WTC11 (cell line): ENCODE data around the gene TMX4. TPM values are rescaled to one million over a fixed set of nuclear protein-coding genes. Genes with fewer than 3 reads are reported as not detected.

Experiments
- ATAC-seq: fragments of 200-7000 bp; cut with Tn5 transposase; 2 replicates; pipeline ENCODE4 v1.10.0; 2021; ENCODE audit warnings: mild to moderate bottlenecking, moderate library complexity
- CTCF ChIA-PET: fragments of 300-600 bp; sonication (Branson Sonifier 250); formaldehyde crosslinking; loops from one replicate; lab custom pipeline; 2021; ENCODE audit warnings: antibody characterized with exemption; lab: Charles Lee
- POLR2A ChIA-PET: fragments of 350-600 bp; sonication (Branson Sonifier 250); formaldehyde crosslinking; loops from one replicate; lab custom pipeline; 2021; ENCODE audit warnings: antibody characterized with exemption; lab: Charles Lee
- DNase-seq: peaks from one replicate; pipeline ENCODE4 v3.0.0; 2021; ENCODE audit warnings: low spot score
- H3K27ac Mint-ChIP-seq: 2 replicates; pipeline ENCODE4 v1.8.0; 2021; ENCODE audit warnings: mixed read lengths
- H3K27me3 Mint-ChIP-seq: 2 replicates; pipeline ENCODE4 v1.8.0; 2021; ENCODE audit warnings: low read depth, mild to moderate bottlenecking, moderate library complexity, mixed read lengths
- H3K36me3 Mint-ChIP-seq: 2 replicates; pipeline ENCODE4 v1.8.0; 2021; ENCODE audit warnings: mixed read lengths
- H3K4me1 Mint-ChIP-seq: 2 replicates; pipeline ENCODE4 v1.8.0; 2022; ENCODE audit warnings: mixed read lengths
- H3K4me3 Mint-ChIP-seq: 2 replicates; pipeline ENCODE4 v1.8.0; 2021; ENCODE audit warnings: mild to moderate bottlenecking, moderate library complexity, mixed read lengths
- H3K9me3 Mint-ChIP-seq: 2 replicates; pipeline ENCODE4 v1.8.0; 2021; ENCODE audit warnings: mixed read lengths
- ATF2 ChIP-seq: sonication (generic); formaldehyde crosslinking; IDR thresholded peaks from 2 replicates; pipeline ENCODE4 v1.8.1; 2022; ENCODE audit warnings: low read depth, missing genetic modification reagents, borderline replicate concordance
- ATF3 ChIP-seq: sonication (generic); formaldehyde crosslinking; conservative IDR thresholded peaks from 2 replicates; pipeline ENCODE4 v1.8.1; 2022; ENCODE audit warnings: mild to moderate bottlenecking, missing genetic modification reagents
- E2F1 ChIP-seq: sonication (generic); formaldehyde crosslinking; IDR thresholded peaks from 2 replicates; pipeline ENCODE4 v1.8.0; 2022; ENCODE audit warnings: mild to moderate bottlenecking, missing genetic modification reagents
- ERG ChIP-seq: fragments of 250-450 bp; sonication (Bioruptor Pico); IDR thresholded peaks from 2 replicates; pipeline ENCODE4 v1.8.0; 2021; ENCODE audit warnings: mild to moderate bottlenecking
- FOXJ3 ChIP-seq: sonication (generic); formaldehyde crosslinking; IDR thresholded peaks from 2 replicates; pipeline ENCODE4 v1.9.0; 2021; ENCODE audit warnings: missing genetic modification reagents, mild to moderate bottlenecking, borderline replicate concordance
- JUN ChIP-seq: sonication (generic); formaldehyde crosslinking; IDR thresholded peaks from 2 replicates; pipeline ENCODE4 v1.8.0; 2023; ENCODE audit warnings: mild to moderate bottlenecking, missing genetic modification reagents
- MLX ChIP-seq: sonication (generic); formaldehyde crosslinking; IDR thresholded peaks from 2 replicates; pipeline ENCODE4 v1.8.1; 2023; ENCODE audit warnings: mild to moderate bottlenecking, missing genetic modification reagents, moderate library complexity
- MYBL2 ChIP-seq: sonication (generic); formaldehyde crosslinking; IDR thresholded peaks from 2 replicates; pipeline ENCODE4 v1.8.1; 2023; ENCODE audit warnings: mild to moderate bottlenecking, moderate library complexity, missing genetic modification reagents
- NR3C1 ChIP-seq: sonication (generic); formaldehyde crosslinking; conservative IDR thresholded peaks from 2 replicates; pipeline ENCODE4 v1.8.1; 2023; ENCODE audit warnings: low read depth, mild to moderate bottlenecking, missing genetic modification reagents
- TCF7 ChIP-seq: sonication (generic); formaldehyde crosslinking; IDR thresholded peaks from 2 replicates; pipeline ENCODE4 v1.8.0; 2022; ENCODE audit warnings: mild to moderate bottlenecking, low read depth, missing genetic modification reagents, moderate library complexity
- ZBTB21 ChIP-seq: sonication (generic); formaldehyde crosslinking; IDR thresholded peaks from 2 replicates; pipeline ENCODE4 v1.8.1; 2023; ENCODE audit warnings: mild to moderate bottlenecking, missing genetic modification reagents, borderline replicate concordance
- ZNF263 ChIP-seq: sonication (generic); formaldehyde crosslinking; IDR thresholded peaks from 2 replicates; pipeline ENCODE4 v1.8.1; 2022; ENCODE audit warnings: low read depth, mild to moderate bottlenecking, moderate library complexity, missing genetic modification reagents
- ZNF317 ChIP-seq: sonication (generic); formaldehyde crosslinking; IDR thresholded peaks from 2 replicates; pipeline ENCODE4 v1.8.1; 2023; ENCODE audit warnings: low read depth, mild to moderate bottlenecking, moderate library complexity, missing genetic modification reagents, borderline replicate concordance
- ZNF425 ChIP-seq: fragments of 250-450 bp; sonication (Bioruptor Pico); conservative IDR thresholded peaks from 2 replicates; pipeline ENCODE4 v1.9.0; 2021; ENCODE audit warnings: mild to moderate bottlenecking
- ZNF512 ChIP-seq: sonication (generic); formaldehyde crosslinking; IDR thresholded peaks from 2 replicates; pipeline ENCODE4 v1.8.1; 2022; ENCODE audit warnings: missing genetic modification reagents, borderline replicate concordance
- total RNA-seq: library from RNA; stranded (reverse); gene quantifications from 3 replicates; pipeline ENCODE4 v1.2.3, GENCODE V29; 2021

Gene TMX4
- total RNA-seq, 1 experiment from 2014 or later: 9.8 TPM

GRCh38 chr20:7943891-7944290 lies 75.7 kb downstream of the TMX4 start (continued):
- no peak for TF ChIP-seq E2F1 (CRISPR knock-in tag)
- TF ChIP-seq ATF2: no peak
- TF ChIP-seq MLX (CRISPR knock-in tag): no peak
- no peak for TF ChIP-seq MYBL2 (CRISPR knock-in tag)
- TF ChIP-seq ZNF512 (CRISPR knock-in tag): no peak
- TF ChIP-seq, all 79 proteins: peak for 0

GRCh38 chr20:7940341-7940740 lies 79.2 kb downstream of the TMX4 start, which contains the start of gene HAO1:
TSS of gene HAO1 (minus strand) at chr20:7940458. CDS start at chr20:7940422, 36 bp downstream.
- peaks cover 19% of the 10 kb centered on the region for H3K9me3 Mint-ChIP-seq
- POLR2A ChIA-PET: no interaction called here
- H3K36me3 Mint-ChIP-seq: peaks cover 12% of the 10 kb centered on the region
- H3K27ac Mint-ChIP-seq: no peak within 1 kb of the TSS
- H3K4me1 Mint-ChIP-seq: peaks cover 7% of the 10 kb centered on the region
- no peak within 1 kb of the TSS for H3K4me3 Mint-ChIP-seq
- ATAC-seq: no peak
- CTCF ChIA-PET: interaction anchor here (0.8 kb wide), 1 partner anchor 9 kb away, joined by 3 read pairs; no protein-coding TSS in a partner anchor
- DNase-seq: no peak
- TF ChIP-seq ATF3 (CRISPR knock-in tag): no peak
- no peak for TF ChIP-seq FOXJ3 (CRISPR knock-in tag)
- TF ChIP-seq ZNF425: no peak
- no peaks in the 10 kb centered on the region for H3K27me3 Mint-ChIP-seq

GRCh38 chr20:7939663-7940062 lies 79.9 kb downstream of the TMX4 start:
- no peak overlapping the region for H3K27ac Mint-ChIP-seq
- TF ChIP-seq ZNF317 (CRISPR knock-in tag) (no peak), TCF7 (CRISPR knock-in tag) (no peak), ERG (CRISPR knock-in tag) (no peak), ZNF263 (CRISPR knock-in tag) (no peak), NR3C1 (no peak), JUN (CRISPR knock-in tag) (no peak), ZBTB21 (CRISPR knock-in tag) (no peak), ATF3 (CRISPR knock-in tag) (no peak)
- TF ChIP-seq, all 79 proteins: peak for 0
- ATAC-seq: no peak
- peaks cover 12% of the 10 kb centered on the region for H3K36me3 Mint-ChIP-seq
- H3K4me3 Mint-ChIP-seq: no peak overlapping the region
- peaks cover 7% of the 10 kb centered on the region for H3K4me1 Mint-ChIP-seq
- no peaks in the 10 kb centered on the region for H3K27me3 Mint-ChIP-seq
- no peak for DNase-seq
- peaks cover 19% of the 10 kb centered on the region for H3K9me3 Mint-ChIP-seq
- POLR2A ChIA-PET: no interaction called here
- CTCF ChIA-PET: interaction anchor here (2.1 kb wide), 1 partner anchor 782 kb away, joined by 6 read pairs; no protein-coding TSS in a partner anchor
